ENCODE data around the gene WSB2.

GRCh38 chr12:118089782-118090181 lies 28.8 kb upstream of the WSB2 start:
- no peak for TF ChIP-seq CTCF (optimal IDR thresholded peaks at IDR 0.05 in 1 of 3, IDR thresholded peaks at IDR 0.05 in 1 of 3, conservative IDR thresholded peaks at IDR 0.05 in 1 of 3; ENCODE audit: extremely low read depth in 1 of 3, insufficient read depth in 2 of 3, low read length in 3 of 3)
- TF ChIP-seq EZH2 (IDR thresholded peaks at IDR 0.05; ENCODE audit: low read length) = no peak
